GM18951 (cell line): Measurements from ENCODE around the gene ETV6.
A peak's percentile ranks its signal among the peaks of the same experiment; 100 is the strongest.

Experiments used
- POLR2A ChIP-seq: IDR thresholded peaks from 4 replicates; pipeline ENCODE4 v1.6.1; 2011; ENCODE audit warnings: mild to moderate bottlenecking; ENCODE audit not compliant: insufficient read length, insufficient read depth; ENCODE audit errors: extremely low read depth
- in situ Hi-C: fragments of 300-500 bp; cut with MboI; formaldehyde crosslinking; loops from one replicate; pipeline ENCODE4 v1.12.0; 2022; ENCODE audit warnings: low sequenced_read_pairs, mixed read lengths, inconsistent platforms; ENCODE audit not compliant: unreplicated experiment

The ETV6 gene

GRCh38 chr12:11651785-11652184 lies 2.3 kb downstream of the ETV6 start:
- no peak for TF ChIP-seq POLR2A
- in situ Hi-C loops, result no loop called here

GRCh38 chr12:11652351-11653040 lies 3.0 kb downstream of the ETV6 start:
- in situ Hi-C loops, result no loop called here
- peak; percentile 59 for TF ChIP-seq POLR2A

GRCh38 chr12:11653215-11653753 lies 3.8 kb downstream of the ETV6 start:
- peak; percentile 25 for TF ChIP-seq POLR2A
- in situ Hi-C loops, result no loop called here

- in situ Hi-C loops, result no loop called here
- TF ChIP-seq POLR2A, result no peak
These were observed 4.9 kb downstream of the ETV6 start for GRCh38 chr12:11654338-11654737.

GRCh38 chr12:11654802-11655201 lies 5.3 kb downstream of the ETV6 start:
- no peak for TF ChIP-seq POLR2A
- in situ Hi-C loops, result no loop called here

GRCh38 chr12:11655842-11656241 lies 6.4 kb downstream of the ETV6 start:
- in situ Hi-C loops, result no loop called here
- TF ChIP-seq POLR2A, result no peak

GRCh38 chr12:11656550-11656949 lies 7.1 kb downstream of the ETV6 start:
- in situ Hi-C loops, result no loop called here
- TF ChIP-seq POLR2A, result no peak

- in situ Hi-C loops, result no loop called here
- TF ChIP-seq POLR2A, result no peak
These were observed 8.0 kb downstream of the ETV6 start for GRCh38 chr12:11657511-11657910.

GRCh38 chr12:11658791-11659190 lies 9.3 kb downstream of the ETV6 start:
- in situ Hi-C loops, result no loop called here
- no peak for TF ChIP-seq POLR2A

GRCh38 chr12:11660624-11661023 lies 11.2 kb downstream of the ETV6 start:
- TF ChIP-seq POLR2A, result no peak
- in situ Hi-C loops, result no loop called here

GRCh38 chr12:11661491-11662089 lies 12.1 kb downstream of the ETV6 start:
- TF ChIP-seq POLR2A, result no peak
- in situ Hi-C loops, result no loop called here

- TF ChIP-seq POLR2A, result no peak
- in situ Hi-C loops, result no loop called here
These were observed 12.9 kb downstream of the ETV6 start for GRCh38 chr12:11662369-11662768.

- in situ Hi-C loops, result no loop called here
- no peak for TF ChIP-seq POLR2A
These were observed 13.7 kb downstream of the ETV6 start for GRCh38 chr12:11663130-11663529.

- no peak for TF ChIP-seq POLR2A
- in situ Hi-C loops, result no loop called here
These were observed 14.6 kb downstream of the ETV6 start for GRCh38 chr12:11664101-11664500.
